ENCODE results near the gene PARP3.

The PARP3 gene

GRCh38 chr3:51938780-51939425 is 3.3 kb upstream of the PARP3 start:
- Histone ChIP-seq H3K4me1 (peaks cover 10% of the 10 kb centered on the region), H3K9me3 (no peaks in the 10 kb centered on the region), H3K36me3 (replicated peaks) (peaks cover 52% of the 10 kb centered on the region), H3K27me3 (ENCODE audit: low read depth) (no peaks in the 10 kb centered on the region), H3K4me3 (no peak overlapping the region)
- DNase-seq (ENCODE audit: low spot score in 2 of 2), result no peak
- in situ Hi-C loops (cut with MboI; ENCODE audit: low sequenced_read_pairs), result no loop called here

- H3K9me3 ChIP-seq, result no peaks in the 10 kb centered on the region
- peaks cover 32% of the 10 kb centered on the region for H3K36me3 ChIP-seq (replicated peaks)
- no peaks in the 10 kb centered on the region for H3K27me3 ChIP-seq (ENCODE audit: low read depth)
- H3K4me3 ChIP-seq, result peak overlapping the region; percentile 86
- DNase-seq (ENCODE audit: low spot score in 2 of 2), result peak in 1 of 2 experiments; percentile 8
- in situ Hi-C loops (cut with MboI; ENCODE audit: low sequenced_read_pairs), result no loop called here
- peaks cover 10% of the 10 kb centered on the region for H3K4me1 ChIP-seq
Measured at GRCh38 chr3:51940648-51941462, 1.3 kb upstream of the PARP3 start.

DNA sequence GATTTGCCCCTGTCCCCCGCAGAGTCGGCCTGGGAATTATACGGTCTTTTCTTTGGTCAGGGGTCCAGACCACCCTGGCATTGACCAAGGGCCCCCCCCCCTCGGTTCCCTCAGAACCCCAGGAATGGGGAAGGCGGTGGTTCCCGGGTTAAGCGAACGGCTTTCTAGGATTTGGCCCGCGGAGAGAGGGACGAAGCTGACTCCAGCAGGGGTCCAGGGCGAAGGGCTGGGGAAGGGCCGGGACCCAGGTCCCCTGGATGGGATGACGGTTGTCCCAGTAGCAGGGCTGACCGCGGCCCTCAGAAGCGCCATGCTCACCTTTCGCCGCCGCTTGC is 733 bp upstream of the PARP3 start:
- Histone ChIP-seq H3K9me3 (no peaks in the 10 kb centered on the region), H3K4me3 (peak overlapping the region; percentile 86), H3K4me1 (peaks cover 10% of the 10 kb centered on the region), H3K27me3 (ENCODE audit: low read depth) (no peaks in the 10 kb centered on the region), H3K36me3 (replicated peaks) (peaks cover 26% of the 10 kb centered on the region)
- in situ Hi-C loops (cut with MboI; ENCODE audit: low sequenced_read_pairs), result no loop called here
- DNase-seq (ENCODE audit: low spot score in 2 of 2), result no peak

DNA sequence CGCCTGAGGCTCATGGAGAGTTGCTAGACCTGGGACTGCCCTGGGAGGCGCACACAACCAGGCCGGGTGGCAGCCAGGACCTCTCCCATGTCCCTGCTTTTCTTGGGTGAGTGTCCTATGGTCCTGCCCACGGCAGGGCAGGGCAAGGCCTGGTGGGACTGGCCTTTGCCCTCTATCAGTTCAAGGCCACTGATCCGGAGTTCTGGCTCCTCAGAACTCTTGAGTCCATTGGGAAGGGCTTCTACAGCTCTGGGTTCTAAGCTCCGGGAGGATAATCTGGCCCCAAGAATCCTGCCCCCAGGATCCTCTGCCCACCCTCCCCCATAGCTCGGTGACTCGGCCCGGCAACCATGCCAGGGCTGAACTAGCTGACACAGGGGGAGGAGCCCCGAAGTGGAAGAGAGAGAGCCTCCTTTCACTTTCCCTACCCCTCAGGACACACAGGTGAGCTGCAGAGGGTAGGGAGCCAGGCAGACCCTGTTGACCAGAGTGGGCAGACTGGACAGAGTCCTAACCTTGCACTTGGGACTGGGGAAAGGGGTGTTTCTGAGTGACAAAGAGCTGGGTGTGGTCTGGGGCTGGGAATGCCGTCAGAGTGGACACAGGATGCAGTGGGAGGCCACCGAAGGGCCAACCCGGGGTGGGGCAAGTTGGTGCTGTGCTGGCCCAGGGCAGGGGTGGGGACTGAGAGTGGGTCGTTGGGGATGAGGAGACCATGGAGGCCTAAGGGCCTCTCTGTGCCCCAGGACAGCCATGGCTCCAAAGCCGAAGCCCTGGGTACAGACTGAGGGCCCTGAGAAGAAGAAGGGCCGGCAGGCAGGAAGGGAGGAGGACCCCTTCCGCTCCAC is 664 bp downstream of the PARP3 start:
- peak in 1 of 2 experiments; percentile 50 for DNase-seq (ENCODE audit: low spot score in 2 of 2)
- peaks cover 10% of the 10 kb centered on the region for H3K4me1 ChIP-seq
- peaks cover 12% of the 10 kb centered on the region for H3K36me3 ChIP-seq (replicated peaks)
- in situ Hi-C loops (cut with MboI; ENCODE audit: low sequenced_read_pairs), result no loop called here
- no peaks in the 10 kb centered on the region for H3K27me3 ChIP-seq (ENCODE audit: low read depth)
- peak overlapping the region; percentile 33 for H3K4me3 ChIP-seq
- no peaks in the 10 kb centered on the region for H3K9me3 ChIP-seq

DNA sequence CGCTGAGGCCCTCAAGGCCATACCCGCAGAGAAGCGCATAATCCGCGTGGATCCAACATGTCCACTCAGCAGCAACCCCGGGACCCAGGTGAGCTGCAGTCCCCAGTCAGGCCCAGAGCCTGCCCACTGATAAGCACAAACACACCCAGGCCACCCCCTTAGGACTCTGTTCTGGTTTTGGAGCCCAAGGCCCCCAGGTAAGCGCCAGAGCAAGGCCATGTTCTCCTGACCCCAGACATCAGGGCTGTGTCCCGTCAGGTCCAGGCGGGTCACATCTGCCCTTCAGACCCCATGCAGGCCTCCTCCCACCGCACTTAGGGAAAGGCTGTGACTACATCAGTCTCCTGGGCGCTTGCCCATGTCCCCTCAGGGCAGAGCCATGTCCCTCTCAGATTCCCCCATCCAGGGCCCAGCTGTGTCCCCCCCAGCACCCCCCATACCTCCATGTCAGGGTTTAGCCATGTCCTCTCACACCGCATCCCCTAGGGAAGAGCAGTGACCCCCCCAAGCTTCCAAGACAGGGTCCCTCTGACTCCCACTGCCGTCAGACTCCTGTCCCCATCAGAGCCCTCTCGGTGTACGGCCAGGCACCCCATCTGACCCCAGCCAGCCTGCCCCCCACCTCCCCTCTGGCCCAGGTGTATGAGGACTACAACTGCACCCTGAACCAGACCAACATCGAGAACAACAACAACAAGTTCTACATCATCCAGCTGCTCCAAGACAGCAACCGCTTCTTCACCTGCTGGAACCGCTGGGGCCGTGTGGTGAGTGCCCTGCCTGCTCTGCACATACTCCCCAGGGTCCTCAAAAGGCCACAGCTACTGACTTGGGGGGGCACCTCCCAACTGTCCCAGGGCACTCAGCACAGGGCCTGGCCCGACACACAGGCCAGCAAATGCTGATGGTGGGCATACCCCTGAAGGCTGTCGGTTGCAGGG is 1.6 kb downstream of the PARP3 start:
- no peaks in the 10 kb centered on the region for H3K27me3 ChIP-seq (ENCODE audit: low read depth)
- H3K4me3 ChIP-seq, result no peak overlapping the region
- no peaks in the 10 kb centered on the region for H3K9me3 ChIP-seq
- in situ Hi-C loops (cut with MboI; ENCODE audit: low sequenced_read_pairs), result no loop called here
- peaks cover 10% of the 10 kb centered on the region for H3K4me1 ChIP-seq
- peaks cover 6% of the 10 kb centered on the region for H3K36me3 ChIP-seq (replicated peaks)
- DNase-seq (ENCODE audit: low spot score in 2 of 2), result peak in 1 of 2 experiments; percentile 6

GRCh38 chr3:51944451-51945021 is 2.4 kb downstream of the PARP3 start:
- H3K27me3 ChIP-seq (ENCODE audit: low read depth), result no peaks in the 10 kb centered on the region
- no peaks in the 10 kb centered on the region for H3K36me3 ChIP-seq (replicated peaks)
- H3K9me3 ChIP-seq, result no peaks in the 10 kb centered on the region
- no peak overlapping the region for H3K4me3 ChIP-seq
- DNase-seq (ENCODE audit: low spot score in 2 of 2), result no peak
- in situ Hi-C loops (cut with MboI; ENCODE audit: low sequenced_read_pairs), result no loop called here
- peaks cover 10% of the 10 kb centered on the region for H3K4me1 ChIP-seq

DNA sequence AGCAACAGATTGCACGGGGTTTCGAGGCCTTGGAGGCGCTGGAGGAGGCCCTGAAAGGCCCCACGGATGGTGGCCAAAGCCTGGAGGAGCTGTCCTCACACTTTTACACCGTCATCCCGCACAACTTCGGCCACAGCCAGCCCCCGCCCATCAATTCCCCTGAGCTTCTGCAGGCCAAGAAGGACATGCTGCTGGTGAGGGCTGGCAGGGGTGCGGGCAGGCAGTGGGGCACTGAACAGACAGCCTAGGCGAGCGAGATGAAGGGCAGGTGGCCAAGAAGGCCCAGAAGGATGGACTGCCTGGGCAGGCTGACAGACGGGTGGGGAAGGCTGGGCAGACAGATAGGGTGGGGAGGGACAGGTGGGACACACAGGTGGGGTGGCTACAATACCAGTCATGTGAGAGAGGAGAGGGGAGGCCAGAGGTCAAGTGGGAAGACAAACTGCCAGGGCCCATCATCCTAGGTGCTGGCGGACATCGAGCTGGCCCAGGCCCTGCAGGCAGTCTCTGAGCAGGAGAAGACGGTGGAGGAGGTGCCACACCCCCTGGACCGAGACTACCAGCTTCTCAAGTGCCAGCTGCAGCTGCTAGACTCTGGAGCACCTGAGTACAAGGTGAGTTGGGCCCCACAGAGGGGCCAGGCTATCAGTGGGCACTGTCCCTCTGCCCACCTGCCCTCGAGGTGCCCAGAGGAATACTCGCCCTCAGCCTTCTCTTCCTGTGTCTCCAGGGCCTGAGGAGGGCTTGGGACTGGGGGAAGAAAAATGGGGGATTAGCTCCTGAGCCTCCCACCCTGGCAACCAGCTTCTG is 3.1 kb downstream of the PARP3 start:
- in situ Hi-C loops (cut with MboI; ENCODE audit: low sequenced_read_pairs), result no loop called here
- H3K9me3 ChIP-seq, result no peaks in the 10 kb centered on the region
- H3K4me1 ChIP-seq, result peaks cover 10% of the 10 kb centered on the region
- no peaks in the 10 kb centered on the region for H3K27me3 ChIP-seq (ENCODE audit: low read depth)
- H3K4me3 ChIP-seq, result no peak overlapping the region
- DNase-seq (ENCODE audit: low spot score in 2 of 2), result no peak
- no peaks in the 10 kb centered on the region for H3K36me3 ChIP-seq (replicated peaks)

DNA sequence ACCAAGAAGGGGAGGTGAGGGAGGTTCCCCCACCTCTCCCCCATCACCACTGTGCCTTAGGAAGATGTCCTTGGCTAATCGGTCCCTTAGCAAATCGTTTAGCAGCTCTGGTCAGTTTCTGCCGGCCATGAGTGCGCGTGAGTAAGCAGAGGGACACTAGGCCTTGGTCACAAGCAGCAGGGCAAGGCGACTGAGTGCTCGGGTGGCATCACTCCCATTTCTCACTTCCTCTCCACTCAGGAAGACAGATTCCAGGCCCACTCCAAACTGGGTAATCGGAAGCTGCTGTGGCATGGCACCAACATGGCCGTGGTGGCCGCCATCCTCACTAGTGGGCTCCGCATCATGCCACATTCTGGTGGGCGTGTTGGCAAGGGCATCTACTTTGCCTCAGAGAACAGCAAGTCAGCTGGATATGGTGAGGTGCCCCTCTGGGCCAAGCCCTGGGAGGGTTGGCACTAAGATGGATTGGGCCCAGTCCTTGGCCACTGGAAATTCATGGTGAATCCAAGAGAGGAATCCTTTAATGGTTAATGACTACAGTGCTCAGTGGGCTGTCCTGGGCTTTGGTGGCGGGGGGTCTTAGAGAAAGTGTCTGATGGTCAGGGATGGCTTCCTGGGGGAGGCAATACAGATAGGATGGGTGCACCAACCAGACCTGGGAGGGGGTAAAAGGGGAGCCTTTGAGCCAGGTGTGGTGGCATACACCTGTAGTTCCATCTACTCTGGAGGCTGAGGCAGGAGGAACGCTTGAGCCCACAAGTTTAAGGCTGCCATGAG is 4.0 kb downstream of the PARP3 start:
- Histone ChIP-seq H3K27me3 (ENCODE audit: low read depth) (no peaks in the 10 kb centered on the region), H3K36me3 (replicated peaks) (no peaks in the 10 kb centered on the region), H3K4me1 (peaks cover 10% of the 10 kb centered on the region), H3K9me3 (no peaks in the 10 kb centered on the region), H3K4me3 (no peak overlapping the region)
- in situ Hi-C loops (cut with MboI; ENCODE audit: low sequenced_read_pairs), result no loop called here
- DNase-seq (ENCODE audit: low spot score in 2 of 2), result no peak

DNA sequence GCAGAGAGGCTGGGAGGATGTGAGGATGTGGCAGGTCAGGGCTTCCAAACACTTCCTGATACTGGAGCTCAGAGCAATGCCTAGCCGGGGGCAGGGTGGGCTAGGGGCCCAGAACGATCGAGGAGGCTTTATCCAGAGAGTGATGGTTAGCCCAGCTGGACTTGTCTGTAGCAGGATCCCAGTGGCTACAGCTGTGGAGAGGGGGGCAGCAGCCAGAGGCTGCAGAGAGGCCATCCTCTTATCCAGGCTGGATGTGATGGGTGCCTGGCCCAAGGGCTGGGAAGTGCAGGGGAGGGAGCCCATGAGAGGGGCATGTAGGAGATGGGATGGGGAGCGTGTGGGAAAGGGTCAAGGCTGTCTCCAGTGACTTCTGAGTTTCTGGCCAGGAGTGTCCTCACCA is 4.6 kb downstream of the PARP3 start:
- Histone ChIP-seq H3K4me3 (no peak overlapping the region), H3K4me1 (peaks cover 10% of the 10 kb centered on the region), H3K27me3 (ENCODE audit: low read depth) (no peaks in the 10 kb centered on the region), H3K36me3 (replicated peaks) (no peaks in the 10 kb centered on the region), H3K9me3 (no peaks in the 10 kb centered on the region)
- in situ Hi-C loops (cut with MboI; ENCODE audit: low sequenced_read_pairs), result no loop called here
- no peak for DNase-seq (ENCODE audit: low spot score in 2 of 2)

- Histone ChIP-seq H3K9me3 (no peaks in the 10 kb centered on the region), H3K4me3 (no peak overlapping the region), H3K4me1 (peaks cover 7% of the 10 kb centered on the region), H3K36me3 (replicated peaks) (no peaks in the 10 kb centered on the region), H3K27me3 (ENCODE audit: low read depth) (no peaks in the 10 kb centered on the region)
- in situ Hi-C loops (cut with MboI; ENCODE audit: low sequenced_read_pairs), result no loop called here
- no peak for DNase-seq (ENCODE audit: low spot score in 2 of 2)
Measured at GRCh38 chr3:51947215-51947900, 5.2 kb downstream of the PARP3 start.

- in situ Hi-C loops (cut with MboI; ENCODE audit: low sequenced_read_pairs), result no loop called here
- H3K27me3 ChIP-seq (ENCODE audit: low read depth), result no peaks in the 10 kb centered on the region
- no peak for DNase-seq (ENCODE audit: low spot score in 2 of 2)
- H3K4me3 ChIP-seq, result no peak overlapping the region
- no peaks in the 10 kb centered on the region for H3K9me3 ChIP-seq
- H3K36me3 ChIP-seq (replicated peaks), result no peaks in the 10 kb centered on the region
- H3K4me1 ChIP-seq, result peaks cover under 1% of the 10 kb centered on the region; the same call in 1 of the 2 replicates
Measured at GRCh38 chr3:51948016-51948580, 5.9 kb downstream of the PARP3 start.
